NCI-H1092 (cell line): ENCODE results near the gene ERFE.

Source experiments
- DNase-seq: peaks from one replicate; lab custom pipeline; 2025; lab: John Stamatoyannopoulos, UW

Gene ERFE

GRCh38 chr2:238155051-238155760 is 3.6 kb upstream of the ERFE start:
- no peak for DNase-seq

- no peak for DNase-seq
These were observed 2.7 kb upstream of the ERFE start for GRCh38 chr2:238155761-238156694.

GRCh38 chr2:238157506-238158017 is 1.2 kb upstream of the ERFE start:
- DNase-seq = no peak

- no peak for DNase-seq
These were observed 707 bp upstream of the ERFE start for GRCh38 chr2:238158018-238158508.

- no peak for DNase-seq
These were observed 335 bp downstream of the ERFE start for GRCh38 chr2:238159071-238159539.

- DNase-seq = no peak
These were observed 963 bp downstream of the ERFE start for GRCh38 chr2:238159661-238160205.

- DNase-seq = no peak
These were observed 1.7 kb downstream of the ERFE start for GRCh38 chr2:238160206-238161129.

GRCh38 chr2:238161291-238162051 is 2.7 kb downstream of the ERFE start:
- DNase-seq = no peak

GRCh38 chr2:238162251-238162845 is 3.6 kb downstream of the ERFE start:
- no peak for DNase-seq

GRCh38 chr2:238162846-238163441 is 4.2 kb downstream of the ERFE start:
- DNase-seq = no peak

- DNase-seq = no peak
These were observed 4.9 kb downstream of the ERFE start for GRCh38 chr2:238163481-238164198.

GRCh38 chr2:238164906-238165287 is 6.1 kb downstream of the ERFE start:
- no peak for DNase-seq

GRCh38 chr2:238165288-238165921 is 6.6 kb downstream of the ERFE start:
- no peak for DNase-seq

GRCh38 chr2:238166391-238167343 is 7.9 kb downstream of the ERFE start:
- no peak for DNase-seq

- no peak for DNase-seq
These were observed 8.6 kb downstream of the ERFE start for GRCh38 chr2:238167344-238167715.

- DNase-seq = no peak
These were observed 9.0 kb downstream of the ERFE start for GRCh38 chr2:238167761-238168160.
